OCI-M2 (cell line): ENCODE results near the gene NUDT13.
"Not testable (repeated sequence)": the region's sequence is repeated elsewhere in the genome, so short reads cannot be mapped to it uniquely, and the experiment has no call there.

Experiments used
- DNase-seq: peaks from one replicate; lab custom pipeline; 2025; ENCODE audit not compliant: unreplicated experiment; lab: John Stamatoyannopoulos, UW

The NUDT13 gene

GRCh38 chr10:73099141-73099540, 11.1 kb upstream of the NUDT13 start:
- DNase-seq, result no peak

GRCh38 chr10:73106301-73106700, 4.0 kb upstream of the NUDT13 start:
- no peak for DNase-seq

GRCh38 chr10:73109248-73109652, 1.0 kb upstream of the NUDT13 start:
- DNase-seq, result not testable (repeated sequence)

GRCh38 chr10:73112032-73112431, 1.8 kb downstream of the NUDT13 start:
- not testable (repeated sequence) for DNase-seq

DNA sequence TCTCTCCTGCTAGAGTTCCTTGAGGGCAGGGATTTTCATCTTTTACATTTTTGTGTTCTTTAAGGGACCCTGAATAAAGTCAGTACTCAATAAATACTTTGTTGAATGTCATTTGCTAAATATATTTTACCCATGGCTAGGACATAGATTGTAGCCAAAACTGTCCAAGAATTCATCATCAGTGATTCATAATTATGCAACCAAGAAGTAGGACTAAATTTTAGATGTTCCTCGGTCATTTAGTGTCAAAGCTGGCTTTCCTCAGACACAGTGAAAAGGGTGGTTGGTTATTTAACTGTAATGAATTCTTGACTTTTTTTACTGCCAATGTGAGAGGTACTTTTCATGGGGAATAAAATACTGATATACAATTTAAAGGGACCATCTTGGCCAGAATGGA, 3.3 kb downstream of the NUDT13 start:
- DNase-seq, result no peak

DNA sequence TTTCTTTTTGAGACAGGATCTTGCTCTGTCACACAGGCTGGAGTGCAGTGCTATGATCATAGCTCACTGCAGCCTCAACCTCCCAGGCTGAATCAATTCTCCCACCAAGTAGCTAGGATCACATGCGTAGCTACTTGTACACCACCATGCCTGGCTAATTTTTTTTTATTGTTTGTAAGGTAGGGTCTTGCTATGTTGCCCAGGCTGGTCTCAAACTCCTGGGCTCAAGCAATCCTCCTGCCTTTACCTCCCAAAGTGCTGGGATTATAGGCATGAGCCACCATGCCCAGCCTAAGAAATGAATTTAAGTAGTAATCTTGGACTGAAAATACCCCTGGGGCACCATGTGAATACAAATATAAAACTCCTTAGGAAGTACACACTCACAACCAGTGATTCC, 5.8 kb downstream of the NUDT13 start:
- DNase-seq, result no peak

DNA sequence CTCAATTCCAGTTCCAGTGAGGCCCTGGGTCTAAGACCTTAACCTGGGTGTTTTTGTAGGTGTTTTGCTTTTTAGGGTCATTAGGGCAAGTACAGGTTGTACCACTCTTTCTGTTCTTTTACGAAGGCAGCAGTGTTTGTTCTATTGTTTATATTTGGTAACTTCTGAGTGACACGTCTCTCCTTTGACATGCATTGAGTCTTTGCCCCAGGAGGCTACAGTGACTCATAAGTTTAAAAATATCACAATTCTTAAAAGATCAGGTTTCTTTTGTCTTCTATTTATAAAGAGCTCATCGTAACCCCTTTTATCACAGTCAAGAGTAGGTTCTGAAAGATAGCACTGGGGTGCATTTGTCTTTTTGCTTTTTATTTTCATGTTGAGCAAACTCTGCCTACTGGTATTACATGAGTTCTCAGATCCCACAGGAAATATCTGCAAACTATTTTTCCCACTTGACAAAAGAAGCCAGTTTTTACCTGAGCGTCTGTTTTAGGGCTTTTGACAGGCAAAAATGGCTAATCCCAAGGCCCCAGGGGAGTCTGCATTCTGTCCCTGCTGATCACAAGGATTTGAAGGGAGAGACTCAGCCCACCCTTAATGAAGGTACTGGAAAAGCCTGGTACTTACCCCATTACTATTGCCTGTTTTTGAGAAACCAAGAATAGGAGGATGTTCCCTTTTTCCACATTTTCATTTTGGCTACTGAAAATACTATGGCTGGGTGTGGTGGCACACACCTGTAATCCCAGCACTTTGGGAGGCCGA, 7.9 kb downstream of the NUDT13 start:
- DNase-seq, result no peak

GRCh38 chr10:73119457-73119856, 9.2 kb downstream of the NUDT13 start:
- DNase-seq, result no peak

DNA sequence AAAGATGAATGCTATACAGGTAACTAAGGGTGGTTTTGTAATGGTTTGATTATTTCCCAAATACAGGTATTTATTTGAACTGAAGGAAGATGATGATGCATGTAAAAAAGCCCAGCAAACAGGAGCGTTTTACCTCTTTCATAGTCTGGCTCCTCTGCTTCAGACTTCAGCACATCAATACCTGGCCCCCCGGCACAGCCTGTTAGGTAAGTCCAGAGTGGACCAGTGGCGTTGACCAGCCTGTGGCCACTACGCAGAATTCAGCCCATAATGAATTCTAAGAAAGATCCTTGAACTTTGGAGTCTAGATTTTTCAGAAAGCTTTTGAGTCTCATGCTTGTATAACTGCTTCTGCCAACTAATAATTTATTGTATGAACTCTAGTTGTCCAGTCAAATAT, 9.7 kb downstream of the NUDT13 start:
- DNase-seq, result no peak

- DNase-seq, result no peak
Observed at GRCh38 chr10:73126343-73126742, 16.1 kb downstream of the NUDT13 start.

DNA sequence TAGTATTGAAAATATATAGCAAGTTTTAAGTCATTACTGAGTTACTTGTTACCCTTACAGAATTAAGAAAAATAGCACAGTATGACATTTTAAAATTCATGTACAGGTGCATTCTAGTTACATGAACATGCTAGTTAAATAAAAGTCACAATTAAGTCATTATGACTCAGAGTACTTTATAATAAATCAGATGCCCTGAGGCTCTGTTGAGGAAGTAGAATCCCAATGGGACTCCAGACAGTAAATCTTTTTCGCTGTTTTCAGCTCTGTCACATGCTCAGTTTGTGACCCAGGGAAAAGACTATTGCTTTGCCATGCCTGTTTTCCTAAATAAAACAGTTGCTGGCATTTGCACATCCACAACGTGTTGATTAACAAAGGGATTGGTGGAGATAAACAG, 21.0 kb downstream of the NUDT13 start:
- DNase-seq, result no peak

DNA sequence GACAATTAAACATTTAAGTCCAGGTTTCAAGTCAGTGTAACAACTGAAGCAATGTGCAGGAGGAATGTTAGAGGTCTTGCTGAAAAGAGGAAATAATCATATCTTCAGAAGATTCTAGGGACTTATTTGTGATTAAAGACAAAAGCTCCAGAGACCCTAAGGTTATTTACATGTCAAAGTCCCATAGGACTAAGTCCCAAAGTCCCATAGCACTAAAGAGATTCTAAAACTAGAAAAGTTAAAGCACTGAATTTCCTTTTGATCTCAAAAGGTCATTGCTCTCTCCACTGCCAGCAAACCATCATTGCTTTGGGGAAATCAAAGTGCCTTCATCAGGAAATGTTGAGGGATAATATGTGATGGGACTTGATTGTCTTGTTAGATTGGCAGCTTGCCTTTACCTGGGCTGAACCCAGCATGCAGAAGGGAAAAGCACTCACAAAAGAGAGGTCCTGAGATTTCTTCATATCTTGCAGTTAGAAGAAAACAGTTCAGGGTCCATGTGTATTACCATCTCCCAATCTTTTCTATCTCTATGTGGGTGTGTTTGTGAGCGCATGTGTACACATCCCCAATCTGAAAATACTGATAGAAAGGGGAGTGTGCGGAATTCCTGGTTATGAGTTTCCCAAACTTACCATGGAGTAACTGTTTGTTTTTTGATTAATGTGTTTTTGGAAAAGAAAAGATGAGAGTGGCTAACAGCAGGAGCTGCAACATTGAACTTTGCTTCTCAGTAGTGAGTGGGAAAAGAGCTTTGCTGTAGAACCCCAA, 21.8 kb downstream of the NUDT13 start:
- no peak for DNase-seq

DNA sequence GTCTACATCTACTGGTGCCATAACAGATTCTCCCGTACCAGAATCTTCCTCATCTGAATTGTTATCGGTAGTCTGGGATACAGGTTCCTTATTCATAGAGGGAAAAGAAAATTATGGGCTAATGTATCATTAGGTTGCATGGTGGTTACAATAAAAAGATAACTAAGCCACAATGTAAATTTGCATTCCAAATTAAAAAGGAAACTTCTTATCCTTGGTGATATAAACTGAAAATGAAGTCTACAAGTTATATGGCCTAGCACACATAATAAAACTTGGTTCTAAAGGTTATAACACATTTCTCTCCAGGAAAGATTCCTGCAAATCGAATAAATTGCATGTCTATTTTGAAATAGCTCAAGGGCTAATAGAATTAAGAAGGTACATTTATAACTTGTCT, 24.5 kb downstream of the NUDT13 start:
- no peak for DNase-seq

- no peak for DNase-seq
Observed at GRCh38 chr10:73136627-73137026, 26.4 kb downstream of the NUDT13 start.

DNA sequence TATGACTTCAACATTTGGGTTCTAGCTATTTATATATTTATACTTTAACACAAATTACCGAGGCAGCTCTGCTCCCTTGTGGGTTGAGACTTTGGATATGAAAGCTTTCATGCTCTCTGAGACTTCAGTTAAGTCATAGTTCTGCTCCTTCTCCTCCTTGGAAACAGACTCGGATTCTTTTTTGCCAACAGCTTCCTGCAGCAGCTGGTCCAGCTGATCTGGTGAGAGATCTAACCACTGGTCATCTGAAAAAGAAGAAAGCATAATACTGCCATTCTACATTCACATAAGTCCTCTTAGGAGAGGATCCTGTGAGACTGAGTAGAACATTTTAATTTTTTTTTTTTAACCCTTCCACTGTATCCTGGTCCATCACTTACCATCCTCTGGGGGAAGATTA, 29.0 kb downstream of the NUDT13 start:
- DNase-seq, result no peak

- DNase-seq, result no peak
Observed at GRCh38 chr10:73141603-73142002, 31.3 kb downstream of the NUDT13 start.

- DNase-seq, result not testable (repeated sequence)
Observed at GRCh38 chr10:73150633-73151413, 40.6 kb downstream of the NUDT13 start.

DNA sequence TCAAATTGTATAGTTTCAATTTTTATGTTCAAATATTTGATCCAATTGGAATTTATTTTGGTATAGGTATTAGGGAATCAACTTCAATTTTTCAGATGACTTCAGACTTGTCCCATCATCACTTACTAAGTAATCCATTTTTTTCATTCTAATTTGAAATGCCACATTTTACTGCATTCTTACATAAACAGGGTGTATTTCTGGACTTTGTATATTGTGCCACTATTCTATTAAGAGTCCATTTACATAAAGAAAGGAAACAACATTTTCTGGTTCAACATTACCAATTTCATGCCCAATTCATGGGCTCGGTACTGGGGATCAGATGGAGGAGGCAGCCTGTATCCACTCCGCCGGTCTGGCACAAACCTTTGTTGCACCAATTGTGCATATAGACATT, 41.8 kb downstream of the NUDT13 start:
- no peak for DNase-seq

DNA sequence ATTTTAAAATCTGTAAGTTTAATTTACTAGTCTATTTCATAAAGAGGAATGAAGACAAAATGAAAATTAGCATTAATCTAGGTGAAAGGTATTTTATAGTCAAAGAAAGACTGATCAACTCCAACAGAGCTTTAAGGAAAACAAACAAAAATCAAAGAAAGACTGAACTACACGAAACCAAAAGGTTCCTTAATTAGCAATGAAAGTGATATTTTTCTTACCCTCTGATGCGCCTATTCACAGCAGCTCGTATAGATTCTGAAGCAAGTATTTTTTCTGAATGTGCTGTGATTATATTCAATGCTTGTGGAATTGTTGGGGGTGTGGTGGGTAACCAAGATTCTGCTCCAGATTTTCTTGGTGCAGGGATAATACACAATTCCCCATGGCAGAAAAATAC, 45.8 kb downstream of the NUDT13 start:
- no peak for DNase-seq

GRCh38 chr10:73159038-73159648, 48.9 kb downstream of the NUDT13 start:
- no peak for DNase-seq

DNA sequence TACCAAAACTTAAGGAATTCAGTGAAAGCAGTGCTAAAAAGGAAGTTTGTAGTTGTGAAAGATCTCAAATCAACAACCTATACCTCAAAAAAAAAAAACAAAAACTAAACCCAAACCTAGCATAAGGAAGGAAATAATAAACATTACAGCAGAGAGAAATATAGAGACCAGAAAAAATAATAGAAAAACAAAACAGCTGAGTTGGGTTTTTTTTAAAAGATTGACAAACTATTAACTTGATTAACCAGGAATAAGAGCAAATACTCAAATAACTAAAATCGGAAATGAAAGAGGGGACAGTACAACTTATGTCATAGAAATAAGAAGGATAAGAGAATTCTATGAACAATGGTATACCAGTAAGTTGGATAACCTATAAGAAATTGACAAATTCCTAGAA, 50.8 kb downstream of the NUDT13 start:
- no peak for DNase-seq
